ENCODE measurements around the gene PCED1B. TPM values are rescaled to one million over a fixed set of nuclear protein-coding genes. Genes with fewer than 3 reads are reported as not detected.

The PCED1B gene
- total RNA-seq, 4 donors from 2014 or later: 2.6 to 4.6 (median 4.2) TPM

- TF ChIP-seq CTCF (IDR thresholded peaks at IDR 0.05; ENCODE audit: low read depth): no peak
Observed at GRCh38 chr12:47097276-47097896, 18.0 kb downstream of the PCED1B start.

- no peak for TF ChIP-seq CTCF (IDR thresholded peaks at IDR 0.05; ENCODE audit: low read depth)
Observed at GRCh38 chr12:47098099-47098498, 18.7 kb downstream of the PCED1B start.

- TF ChIP-seq CTCF (IDR thresholded peaks at IDR 0.05; ENCODE audit: low read depth): no peak
Observed at GRCh38 chr12:47099610-47100009, 20.2 kb downstream of the PCED1B start.

GRCh38 chr12:47100160-47100559 lies 20.7 kb downstream of the PCED1B start:
- no peak for TF ChIP-seq CTCF (IDR thresholded peaks at IDR 0.05; ENCODE audit: low read depth)

GRCh38 chr12:47102406-47102805 lies 23.0 kb downstream of the PCED1B start:
- no peak for TF ChIP-seq CTCF (IDR thresholded peaks at IDR 0.05; ENCODE audit: low read depth)

- TF ChIP-seq CTCF (IDR thresholded peaks at IDR 0.05; ENCODE audit: low read depth): no peak
Observed at GRCh38 chr12:47102845-47103651, 23.6 kb downstream of the PCED1B start.

GRCh38 chr12:47105914-47106674 lies 26.7 kb downstream of the PCED1B start:
- no peak for TF ChIP-seq CTCF (IDR thresholded peaks at IDR 0.05; ENCODE audit: low read depth)
